Neural progenitor cell (in vitro differentiated cells): ENCODE data around the gene CLMP.

Experiments used
- CTCF ChIP-seq: fragments of 200-600 bp; sonication (generic); IDR thresholded peaks from 2 replicates; pipeline ENCODE4 v1.5.1; 2017; ENCODE audit warnings: antibody characterized with exemption, mild to moderate bottlenecking
- EZH2 ChIP-seq: fragments of 200-600 bp; sonication (generic); IDR thresholded peaks from 2 replicates; pipeline ENCODE4 v1.6.1; 2017; ENCODE audit warnings: antibody characterized with exemption, mild to moderate bottlenecking, moderate library complexity
- EZH2phosphoT487 ChIP-seq: fragments of 200-600 bp; sonication (generic); IDR thresholded peaks from 2 replicates; pipeline ENCODE4 v1.6.1; 2017; ENCODE audit warnings: antibody characterized with exemption

- no peak for TF ChIP-seq EZH2
- TF ChIP-seq CTCF: no peak
- no peak for TF ChIP-seq EZH2phosphoT487
Observed at GRCh38 chr11:123125169-123125568, 69.9 kb downstream of the CLMP start.
